H1 (cell line): ENCODE results near the gene BCL3. TPM values are rescaled to one million over a fixed set of nuclear protein-coding genes. Genes with fewer than 3 reads are reported as not detected.

Experiments
- CHD2 ChIP-seq: IDR thresholded peaks from 2 replicates; pipeline ENCODE4 v1.6.1; 2012; ENCODE audit warnings: low read length, improper control_type of control experiment
- GABPA ChIP-seq: IDR thresholded peaks from 2 replicates; pipeline ENCODE4 v1.6.1; 2011; ENCODE audit warnings: mild to moderate bottlenecking, low read length, moderate library complexity, borderline replicate concordance; ENCODE audit not compliant: insufficient read depth
- MAX ChIP-seq: IDR thresholded peaks from 2 replicates; pipeline ENCODE4 v1.6.1; 2012; ENCODE audit warnings: inconsistent platforms
- SIRT6 ChIP-seq: IDR thresholded peaks from one replicate; pipeline ENCODE4 v1.7.1; 2012; ENCODE audit warnings: low read length, inconsistent platforms
- TCF12 ChIP-seq: IDR thresholded peaks from 2 replicates; pipeline ENCODE4 v1.6.1; 2011; ENCODE audit warnings: low read depth, mild to moderate bottlenecking, low read length
- polyA plus RNA-seq, 7 experiments: library from polyadenylated mRNA; depleted of rRNA in 3 of 7; stranded (reverse) in 5 of 7; unstranded in 2 of 7; fragments of >200 nt in 5 of 7; fragments of 200-250 nt in 2 of 7; gene quantifications; 1 replicate in 5 of 7; 2 replicates in 1 of 7; 4 replicates in 1 of 7; pipeline versions ENCODE4 v1.2.1 to v1.2.3, GENCODE V29; 2011 to 2013; ENCODE audit warnings: missing spikeins in 2 of 7, mixed read lengths in 2 of 7
- total RNA-seq: library from RNA; stranded (reverse); fragmentation: NEBNext Ultra II Directional; extraction: Animal tissue kit (Norgen Biotek cat#: 25700); gene quantifications from 2 replicates; pipeline ENCODE4 v1.2.1, GENCODE V29; 2021

The BCL3 gene
- total and polyA plus RNA-seq, 2 of the 8 experiments (the other 6 are each of a cell fraction or from before 2014, with no cell fraction given): 0.88 to 2.4 TPM

- TF ChIP-seq SIRT6 (no peak), TCF12 (no peak), MAX (peak; percentile 13; the same call in 1 of the 2 replicates), GABPA (no peak), CHD2 (no peak)
- TF ChIP-seq, all 59 proteins: peak for 7
Measured at GRCh38 chr19:44800461-44800860, 52.0 kb downstream of the BCL3 start (continued).
